IMR-90 (cell line): ENCODE results near the gene PIEZO2. TPM values are rescaled to one million over a fixed set of nuclear protein-coding genes. Genes with fewer than 3 reads are reported as not detected.

Experiments
- ATAC-seq: fragments of 200-7000 bp; cut with Tn5 transposase; 2 replicates; pipeline ENCODE4 v1.9.1; 2020; ENCODE audit warnings: low read depth, mild to moderate bottlenecking, moderate library complexity
- BruUV-seq: library from RNA; stranded (reverse); fragments of 400-500 nt; replicated peaks from 2 replicates; lab custom pipeline; 2021; lab: Mats Ljungman, UMichigan
- CTCF ChIA-PET: fragments of 300-600 bp; formaldehyde crosslinking; extraction: SDS; loops from one replicate; lab custom pipeline; 2021; ENCODE audit warnings: antibody characterized with exemption; lab: Yijun Ruan, JAX
- POLR2A ChIA-PET: fragments of 300-600 bp; sonication (Branson Sonifier 250); formaldehyde crosslinking; loops from one replicate; lab custom pipeline; 2022; ENCODE audit warnings: antibody characterized with exemption; ENCODE audit not compliant: unreplicated experiment; lab: Charles Lee
- DNase-seq: peaks from one replicate; pipeline ENCODE4 v3.0.0; 2013
- H2AFZ ChIP-seq: replicated peaks from 2 replicates; pipeline ENCODE3; 2013; ENCODE audit warnings: low read length, mild to moderate bottlenecking; ENCODE audit not compliant: poor library complexity
- H2AK5ac ChIP-seq: 2 replicates; pipeline ENCODE4 v1.6.1; 2013; ENCODE audit warnings: low read depth, low read length, inconsistent platforms
- H2AK9ac ChIP-seq: replicated peaks from 2 replicates; pipeline ENCODE3; 2013; ENCODE audit warnings: mild to moderate bottlenecking, low read depth, low read length, moderate library complexity; ENCODE audit not compliant: poor library complexity
- H2BK120ac ChIP-seq: 2 replicates; pipeline ENCODE4 v1.6.1; 2013; ENCODE audit warnings: low read depth, low read length, inconsistent platforms
- H2BK15ac ChIP-seq: 3 replicates; pipeline ENCODE4 v1.6.1; 2013; ENCODE audit warnings: low read depth, low read length, inconsistent platforms
- H2BK20ac ChIP-seq: 2 replicates; pipeline ENCODE4 v1.6.1; 2013; ENCODE audit warnings: low read depth, mild to moderate bottlenecking, inconsistent platforms, low read length, moderate library complexity
- H2BK5ac ChIP-seq: 2 replicates; pipeline ENCODE4 v1.6.1; 2013; ENCODE audit warnings: mild to moderate bottlenecking, low read depth, low read length, inconsistent platforms; ENCODE audit not compliant: poor library complexity, severe bottlenecking
- H3K14ac ChIP-seq: replicated peaks from 2 replicates; pipeline ENCODE4 v1.6.1; 2013; ENCODE audit warnings: low read depth, low read length, inconsistent platforms
- H3K18ac ChIP-seq: 2 replicates; pipeline ENCODE4 v1.6.1; 2013; ENCODE audit warnings: low read depth, low read length, control low read depth
- H3K23ac ChIP-seq: 2 replicates; pipeline ENCODE4 v1.6.1; 2013; ENCODE audit warnings: low read depth, low read length, inconsistent platforms
- H3K27ac ChIP-seq: 2 replicates; pipeline ENCODE4 v1.5.1; 2013; ENCODE audit warnings: mild to moderate bottlenecking, control low read depth, low read length; ENCODE audit not compliant: insufficient read depth
- H3K27me3 ChIP-seq: 2 replicates; pipeline ENCODE4 v1.6.1; 2013; ENCODE audit warnings: low read length; ENCODE audit not compliant: control insufficient read depth, insufficient read depth
- H3K36me3 ChIP-seq: 2 replicates; pipeline ENCODE4 v1.6.1; 2013; ENCODE audit warnings: low read length, mixed read lengths; ENCODE audit not compliant: control insufficient read depth, insufficient read depth
- H3K4ac ChIP-seq: 2 replicates; pipeline ENCODE4 v1.6.1; 2013; ENCODE audit warnings: low read depth, low read length, inconsistent platforms
- H3K4me1 ChIP-seq: 2 replicates; pipeline ENCODE4 v1.6.1; 2013; ENCODE audit warnings: low read length, mixed read lengths; ENCODE audit not compliant: control insufficient read depth, insufficient read depth
- H3K4me2 ChIP-seq: 2 replicates; pipeline ENCODE4 v1.6.1; 2013; ENCODE audit warnings: low read depth, mild to moderate bottlenecking, control low read depth, low read length, moderate library complexity
- H3K4me3 ChIP-seq: 2 replicates; pipeline ENCODE4 v1.5.1; 2013; ENCODE audit warnings: low read depth, mild to moderate bottlenecking, control low read depth, low read length, moderate library complexity; ENCODE audit not compliant: insufficient read depth
- H3K56ac ChIP-seq: 2 replicates; pipeline ENCODE4 v1.6.1; 2013; ENCODE audit warnings: low read length, inconsistent platforms; ENCODE audit not compliant: insufficient read depth; ENCODE audit errors: extremely low read depth
- H3K79me1 ChIP-seq, 2 experiments: 2 replicates each; pipeline ENCODE4 v1.6.1; 2013; ENCODE audit warnings: low read length in 2 of 2, inconsistent platforms in 1 of 2, low read depth in 1 of 2
- H3K9ac ChIP-seq: 2 replicates; pipeline ENCODE4 v1.6.1; 2013; ENCODE audit warnings: low read depth, low read length, control low read depth
- H3K9me1 ChIP-seq: 2 replicates; pipeline ENCODE4 v1.6.1; 2013; ENCODE audit warnings: low read length, inconsistent platforms; ENCODE audit not compliant: insufficient read depth
- H3K9me3 ChIP-seq: 2 replicates; pipeline ENCODE4 v1.6.1; 2013; ENCODE audit warnings: low read length; ENCODE audit not compliant: control insufficient read depth, insufficient read depth
- H4K20me1 ChIP-seq: 2 replicates; pipeline ENCODE4 v1.6.1; 2013; ENCODE audit warnings: low read length, inconsistent platforms; ENCODE audit not compliant: insufficient read depth
- H4K5ac ChIP-seq: 2 replicates; pipeline ENCODE4 v1.6.1; 2013; ENCODE audit warnings: mild to moderate bottlenecking, low read depth, low read length, control low read depth
- H4K8ac ChIP-seq, 2 experiments: 2 replicates each; pipeline ENCODE4 v1.6.1; 2013; ENCODE audit warnings: low read depth in 2 of 2, low read length in 2 of 2, control low read depth in 1 of 2, inconsistent platforms in 1 of 2
- H4K91ac ChIP-seq: 2 replicates; pipeline ENCODE4 v1.6.1; 2013; ENCODE audit warnings: low read depth, low read length, inconsistent platforms; ENCODE audit not compliant: insufficient read depth
- BHLHE40 ChIP-seq: fragments of 150-350 bp; IDR thresholded peaks from 2 replicates; pipeline ENCODE4 v1.6.1; 2016; ENCODE audit warnings: mild to moderate bottlenecking, low read depth, low read length
- CEBPB ChIP-seq: IDR thresholded peaks from 2 replicates; pipeline ENCODE4 v1.6.1; 2012; ENCODE audit warnings: low read depth, low read length, improper control_type of control experiment
- ELK1 ChIP-seq: fragments of 150-350 bp; IDR thresholded peaks from 2 replicates; pipeline ENCODE4 v1.6.1; 2016; ENCODE audit warnings: low read depth, mild to moderate bottlenecking, low read length, moderate library complexity, borderline replicate concordance
- FOS ChIP-seq: fragments of 150-350 bp; IDR thresholded peaks from 2 replicates; pipeline ENCODE4 v1.6.1; 2016; ENCODE audit warnings: low read depth, low read length
- MAFK ChIP-seq: IDR thresholded peaks from 2 replicates; pipeline ENCODE4 v1.6.1; 2012; ENCODE audit warnings: low read depth, low read length, improper control_type of control experiment
- MXI1 ChIP-seq: IDR thresholded peaks from 2 replicates; pipeline ENCODE4 v1.6.1; 2012; ENCODE audit warnings: low read depth, mild to moderate bottlenecking, low read length, moderate library complexity, borderline replicate concordance
- POLR2A ChIP-seq: IDR thresholded peaks from 2 replicates; pipeline ENCODE4 v1.6.1; 2012; ENCODE audit warnings: mild to moderate bottlenecking, low read depth, low read length
- RCOR1 ChIP-seq: IDR thresholded peaks from 2 replicates; pipeline ENCODE4 v1.6.1; 2012; ENCODE audit warnings: mild to moderate bottlenecking, low read length, improper control_type of control experiment; ENCODE audit not compliant: insufficient replicate concordance
- SMC3 ChIP-seq: fragments of 150-350 bp; IDR thresholded peaks from 2 replicates; pipeline ENCODE4 v1.6.1; 2016; ENCODE audit warnings: low read depth, mild to moderate bottlenecking, antibody characterized with exemption, low read length, moderate library complexity
- USF2 ChIP-seq: fragments of 150-350 bp; IDR thresholded peaks from 2 replicates; pipeline ENCODE4 v1.6.1; 2017; ENCODE audit warnings: mild to moderate bottlenecking, antibody characterized with exemption, low read length, low read depth
- WGBS, 2 experiments: methylation state at CpG; one replicate each; pipeline versions ENCODE4 v1.1.5 to v1.1.7; 2013; ENCODE audit warnings: missing lambda C conversion rate in 2 of 2; ENCODE audit not compliant: insufficient read length in 1 of 2; ENCODE audit errors: extremely low coverage in 2 of 2; 5-methylcytosine and 5-hydroxymethylcytosine counted together
- dilution Hi-C: fragments of 300-500 bp; cut with HindIII; formaldehyde crosslinking; loops from one replicate; pipeline ENCODE4 v1.14.3; 2018; ENCODE audit warnings: low sequenced_read_pairs; ENCODE audit not compliant: unreplicated experiment
- in situ Hi-C: fragments of 300-500 bp; cut with MboI; formaldehyde crosslinking; loops from 3 replicates; pipeline ENCODE4 v1.14.3; 2019; ENCODE audit warnings: low sequenced_read_pairs, inconsistent platforms, mixed read lengths
- intact Hi-C: fragments of 100-400 bp; cut with micrococcal nuclease; formaldehyde crosslinking; loops from 2 replicates; pipeline ENCODE4 v1.10.0; 2022
- polyA plus RNA-seq, 3 experiments: library from polyadenylated mRNA; depleted of rRNA; stranded (reverse); fragments of >200 nt; gene quantifications; 2 replicates each; pipeline ENCODE4 v1.2.3, GENCODE V29; 2012; ENCODE audit warnings: low replicate concordance in 1 of 3
- total RNA-seq: library from RNA; depleted of rRNA; stranded (reverse); fragments of >200 nt; gene quantifications from 2 replicates; pipeline ENCODE4 v1.2.3, GENCODE V29; 2012

Gene PIEZO2
- total and polyA plus RNA-seq, 2 of the 4 experiments (the other 2 are of a cell fraction) = 2.4 to 4.1 TPM

- H2BK20ac ChIP-seq = no peak overlapping the region
- in situ Hi-C loops = loop anchor here (10.0 kb wide), 1 partner anchor 696 kb away; no protein-coding TSS in a partner anchor
- H3K9me3 ChIP-seq = no peaks in the 10 kb centered on the region
- no peak overlapping the region for H2BK15ac ChIP-seq
- DNase-seq (no peak), ATAC-seq (no peak)
- H4K8ac ChIP-seq = no peak overlapping the region
- no peak overlapping the region for H4K5ac ChIP-seq
- H2AK5ac ChIP-seq = no peak overlapping the region
- TF ChIP-seq ELK1 (no peak), MAFK (no peak), SMC3 (no peak), FOS (no peak), MXI1 (no peak), RCOR1 (no peak), CEBPB (no peak), BHLHE40 (no peak), POLR2A (no peak), USF2 (no peak)
- CTCF ChIA-PET = interaction anchor here (0.8 kb wide), 1 partner anchor 690 kb away, joined by 4 read pairs; no protein-coding TSS in a partner anchor
- no peak overlapping the region for H4K91ac ChIP-seq
- no peak overlapping the region for H3K14ac ChIP-seq
- no peak overlapping the region for H2AFZ ChIP-seq
- H3K27me3 ChIP-seq = no peaks in the 10 kb centered on the region
- intact Hi-C loops = no loop called here
- H3K18ac ChIP-seq = no peak overlapping the region
- peaks cover 13% of the 10 kb centered on the region for H3K4me1 ChIP-seq
- no CpG with 5 or more reads among the region's 4 CpGs for WGBS, 2 experiments
- H3K23ac ChIP-seq = no peak overlapping the region
- H2BK120ac ChIP-seq = no peak overlapping the region
- dilution Hi-C loops = no loop called here
- H3K56ac ChIP-seq = no peak overlapping the region
- no TSS peak for BruUV-seq
- 0 out of 4 replicates have a peak, but pooled peaks cover 0 to 3% of the 10 kb centered on the region in 2 experiments for H3K79me1 ChIP-seq
- H3K27ac ChIP-seq = no peak overlapping the region
- peaks cover 4% of the 10 kb centered on the region for H3K36me3 ChIP-seq
- POLR2A ChIA-PET = no interaction called here
- no peak overlapping the region for H3K9ac ChIP-seq
- H3K9me1 ChIP-seq = peaks cover 4% of the 10 kb centered on the region
- no peak overlapping the region for H2BK5ac ChIP-seq
- no peak overlapping the region for H3K4ac ChIP-seq
- no peak overlapping the region for H3K4me3 ChIP-seq
- no peaks in the 10 kb centered on the region for H4K20me1 ChIP-seq
- no peak overlapping the region for H2AK9ac ChIP-seq
- no peak overlapping the region for H3K4me2 ChIP-seq
Measured at GRCh38 chr18:10858477-10858876, 290.9 kb downstream of the PIEZO2 start.
